ENCODE results near the gene NUTF2.
"Not testable (repeated sequence)": the region's sequence is repeated elsewhere in the genome, so short reads cannot be mapped to it uniquely, and the experiment has no call there.

Gene NUTF2

GRCh38 chr16:67885545-67885944, 38.8 kb downstream of the NUTF2 start:
- no peak for DNase-seq (ENCODE audit: low read depth in 2 of 2)

GRCh38 chr16:67885976-67886375, 39.2 kb downstream of the NUTF2 start:
- no peak for DNase-seq (ENCODE audit: low read depth in 2 of 2)

GRCh38 chr16:67886387-67886786, 39.7 kb downstream of the NUTF2 start:
- no peak for DNase-seq (ENCODE audit: low read depth in 2 of 2)

- no peak for DNase-seq (ENCODE audit: low read depth in 2 of 2)
Measured at GRCh38 chr16:67888331-67888730, 41.6 kb downstream of the NUTF2 start.

GRCh38 chr16:67892375-67892774, 45.6 kb downstream of the NUTF2 start:
- DNase-seq (ENCODE audit: low read depth in 2 of 2), result no peak

GRCh38 chr16:67892899-67893742, 46.4 kb downstream of the NUTF2 start, which contains the start of gene PSKH1:
PSKH1 (plus strand) TSS chr16:67893254; CDS start chr16:67908750, 15,496 bp downstream.
- DNase-seq (ENCODE audit: low read depth in 2 of 2), result peak; percentile 84 to 88

GRCh38 chr16:67893743-67894399, 47.1 kb downstream of the NUTF2 start:
- DNase-seq (ENCODE audit: low read depth in 2 of 2), result no peak

- no peak for DNase-seq (ENCODE audit: low read depth in 2 of 2)
Measured at GRCh38 chr16:67897231-67897630, 50.5 kb downstream of the NUTF2 start.

- DNase-seq (ENCODE audit: low read depth in 2 of 2), result no peak
Measured at GRCh38 chr16:67901734-67902133, 55.0 kb downstream of the NUTF2 start.

- no peak for DNase-seq (ENCODE audit: low read depth in 2 of 2)
Measured at GRCh38 chr16:67902831-67903230, 56.1 kb downstream of the NUTF2 start.

- DNase-seq (ENCODE audit: low read depth in 2 of 2), result no peak
Measured at GRCh38 chr16:67907397-67908180, 60.9 kb downstream of the NUTF2 start.

- DNase-seq (ENCODE audit: low read depth in 2 of 2), result no peak
Measured at GRCh38 chr16:67909056-67909742, 62.5 kb downstream of the NUTF2 start.

GRCh38 chr16:67910158-67910557, 63.4 kb downstream of the NUTF2 start:
- DNase-seq (ENCODE audit: low read depth in 2 of 2), result no peak

GRCh38 chr16:67914758-67915495, 68.2 kb downstream of the NUTF2 start:
- DNase-seq (ENCODE audit: low read depth in 2 of 2), result no peak

- DNase-seq (ENCODE audit: low read depth in 2 of 2), result not testable (repeated sequence)
Measured at GRCh38 chr16:67915496-67915769, 68.7 kb downstream of the NUTF2 start.

GRCh38 chr16:67915831-67916723, 69.3 kb downstream of the NUTF2 start:
- DNase-seq (ENCODE audit: low read depth in 2 of 2), result no peak

- DNase-seq (ENCODE audit: low read depth in 2 of 2), result no peak
Measured at GRCh38 chr16:67917140-67917851, 70.6 kb downstream of the NUTF2 start.

GRCh38 chr16:67917852-67918236, 71.1 kb downstream of the NUTF2 start:
- peak in 1 of 2 donors; percentile 14 for DNase-seq (ENCODE audit: low read depth in 2 of 2)

GRCh38 chr16:67919622-67920221, 73.0 kb downstream of the NUTF2 start:
- no peak for DNase-seq (ENCODE audit: low read depth in 2 of 2)
